HL-60 (cell line): ENCODE measurements around the gene CHRNB1.

Source experiments
- TF ChIP-seq, protein P1 (sequence below): IDR thresholded peaks from 2 replicates; pipeline ENCODE4 v1.6.1; 2012; ENCODE audit warnings: low read depth; ENCODE audit not compliant: insufficient replicate concordance
- TF ChIP-seq, protein P2 (sequence below): IDR thresholded peaks from one replicate; pipeline ENCODE4 v1.5.1; 2011; ENCODE audit warnings: low read length, control low read depth, inconsistent platforms; ENCODE audit not compliant: insufficient read depth

DNA sequence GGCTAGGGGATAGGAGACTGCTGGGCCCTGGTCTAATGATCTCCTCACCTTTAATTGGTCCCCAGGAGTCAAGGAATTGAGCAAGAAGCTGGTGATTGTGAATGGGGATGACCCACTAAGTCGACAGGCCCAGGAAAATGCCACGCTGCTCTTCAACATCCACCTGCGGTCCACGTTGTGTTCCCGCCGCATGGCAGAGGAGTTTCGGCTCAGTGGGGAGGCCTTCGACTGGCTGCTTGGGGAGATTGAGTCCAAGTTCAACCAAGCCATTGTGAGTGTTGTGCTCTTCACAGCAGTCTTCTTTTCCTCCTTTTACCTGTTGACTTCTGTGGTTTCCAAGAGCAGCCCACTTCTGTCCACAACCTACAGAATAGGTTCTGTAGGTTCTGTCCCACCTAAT is 58.7 kb downstream of the CHRNB1 start:
- TF ChIP-seq, protein P1, sequence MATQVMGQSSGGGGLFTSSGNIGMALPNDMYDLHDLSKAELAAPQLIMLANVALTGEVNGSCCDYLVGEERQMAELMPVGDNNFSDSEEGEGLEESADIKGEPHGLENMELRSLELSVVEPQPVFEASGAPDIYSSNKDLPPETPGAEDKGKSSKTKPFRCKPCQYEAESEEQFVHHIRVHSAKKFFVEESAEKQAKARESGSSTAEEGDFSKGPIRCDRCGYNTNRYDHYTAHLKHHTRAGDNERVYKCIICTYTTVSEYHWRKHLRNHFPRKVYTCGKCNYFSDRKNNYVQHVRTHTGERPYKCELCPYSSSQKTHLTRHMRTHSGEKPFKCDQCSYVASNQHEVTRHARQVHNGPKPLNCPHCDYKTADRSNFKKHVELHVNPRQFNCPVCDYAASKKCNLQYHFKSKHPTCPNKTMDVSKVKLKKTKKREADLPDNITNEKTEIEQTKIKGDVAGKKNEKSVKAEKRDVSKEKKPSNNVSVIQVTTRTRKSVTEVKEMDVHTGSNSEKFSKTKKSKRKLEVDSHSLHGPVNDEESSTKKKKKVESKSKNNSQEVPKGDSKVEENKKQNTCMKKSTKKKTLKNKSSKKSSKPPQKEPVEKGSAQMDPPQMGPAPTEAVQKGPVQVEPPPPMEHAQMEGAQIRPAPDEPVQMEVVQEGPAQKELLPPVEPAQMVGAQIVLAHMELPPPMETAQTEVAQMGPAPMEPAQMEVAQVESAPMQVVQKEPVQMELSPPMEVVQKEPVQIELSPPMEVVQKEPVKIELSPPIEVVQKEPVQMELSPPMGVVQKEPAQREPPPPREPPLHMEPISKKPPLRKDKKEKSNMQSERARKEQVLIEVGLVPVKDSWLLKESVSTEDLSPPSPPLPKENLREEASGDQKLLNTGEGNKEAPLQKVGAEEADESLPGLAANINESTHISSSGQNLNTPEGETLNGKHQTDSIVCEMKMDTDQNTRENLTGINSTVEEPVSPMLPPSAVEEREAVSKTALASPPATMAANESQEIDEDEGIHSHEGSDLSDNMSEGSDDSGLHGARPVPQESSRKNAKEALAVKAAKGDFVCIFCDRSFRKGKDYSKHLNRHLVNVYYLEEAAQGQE: no peak
- TF ChIP-seq, protein P2, sequence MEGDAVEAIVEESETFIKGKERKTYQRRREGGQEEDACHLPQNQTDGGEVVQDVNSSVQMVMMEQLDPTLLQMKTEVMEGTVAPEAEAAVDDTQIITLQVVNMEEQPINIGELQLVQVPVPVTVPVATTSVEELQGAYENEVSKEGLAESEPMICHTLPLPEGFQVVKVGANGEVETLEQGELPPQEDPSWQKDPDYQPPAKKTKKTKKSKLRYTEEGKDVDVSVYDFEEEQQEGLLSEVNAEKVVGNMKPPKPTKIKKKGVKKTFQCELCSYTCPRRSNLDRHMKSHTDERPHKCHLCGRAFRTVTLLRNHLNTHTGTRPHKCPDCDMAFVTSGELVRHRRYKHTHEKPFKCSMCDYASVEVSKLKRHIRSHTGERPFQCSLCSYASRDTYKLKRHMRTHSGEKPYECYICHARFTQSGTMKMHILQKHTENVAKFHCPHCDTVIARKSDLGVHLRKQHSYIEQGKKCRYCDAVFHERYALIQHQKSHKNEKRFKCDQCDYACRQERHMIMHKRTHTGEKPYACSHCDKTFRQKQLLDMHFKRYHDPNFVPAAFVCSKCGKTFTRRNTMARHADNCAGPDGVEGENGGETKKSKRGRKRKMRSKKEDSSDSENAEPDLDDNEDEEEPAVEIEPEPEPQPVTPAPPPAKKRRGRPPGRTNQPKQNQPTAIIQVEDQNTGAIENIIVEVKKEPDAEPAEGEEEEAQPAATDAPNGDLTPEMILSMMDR: no peak
